Embryonic facial prominence (tissue), 1 donor: ENCODE results near the gene TGFBR3.

ENCODE experiments used
- DNase-seq: peaks from one replicate; pipeline ENCODE4 v3.0.0-alpha.2; 2016; ENCODE audit errors: extremely low spot score

TGFBR3 gene

GRCh38 chr1:91827459-91828321 lies 58.3 kb downstream of the TGFBR3 start:
- no peak for DNase-seq

- DNase-seq: no peak
Measured at GRCh38 chr1:91827087-91827458, 58.9 kb downstream of the TGFBR3 start.

GRCh38 chr1:91826649-91827048 lies 59.3 kb downstream of the TGFBR3 start:
- DNase-seq: no peak

- no peak for DNase-seq
Measured at GRCh38 chr1:91826248-91826647, 59.7 kb downstream of the TGFBR3 start.

GRCh38 chr1:91821126-91821868 lies 64.7 kb downstream of the TGFBR3 start:
- no peak for DNase-seq

DNA sequence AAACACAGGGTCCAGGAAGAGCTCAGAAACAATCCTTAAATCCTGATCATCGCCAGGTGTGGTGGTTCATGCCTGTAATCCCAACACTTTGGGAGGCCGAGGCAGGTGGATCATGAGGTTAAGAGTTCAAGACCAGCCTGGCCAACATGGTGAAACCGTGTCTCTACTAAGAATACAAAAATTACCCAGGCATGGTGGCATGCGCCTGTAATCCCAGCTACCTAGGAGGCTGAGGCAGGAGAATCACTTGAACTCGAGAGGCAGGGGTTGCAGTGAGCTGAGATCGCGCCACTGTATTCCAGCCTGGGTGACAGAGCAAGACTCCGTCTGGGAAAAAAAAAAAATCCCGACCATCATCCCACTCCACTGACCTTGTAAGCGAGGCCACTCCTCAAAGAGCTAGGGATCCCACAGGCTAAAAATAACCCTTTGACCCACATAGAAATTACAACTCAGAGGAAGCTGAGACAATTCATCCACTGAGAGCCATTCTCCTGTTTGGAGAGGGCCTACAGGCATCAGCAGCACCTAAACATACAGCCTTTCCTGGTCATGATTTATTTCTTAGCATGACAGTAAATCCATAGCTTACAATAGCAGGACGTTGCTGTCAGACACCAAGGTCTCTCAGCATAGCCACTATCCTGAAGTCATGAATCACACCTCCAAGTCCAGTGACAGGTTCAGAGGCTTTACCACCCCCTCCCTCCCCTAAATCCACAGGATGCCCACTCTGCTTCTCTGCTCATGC lies 66.7 kb downstream of the TGFBR3 start:
- no peak for DNase-seq

DNA sequence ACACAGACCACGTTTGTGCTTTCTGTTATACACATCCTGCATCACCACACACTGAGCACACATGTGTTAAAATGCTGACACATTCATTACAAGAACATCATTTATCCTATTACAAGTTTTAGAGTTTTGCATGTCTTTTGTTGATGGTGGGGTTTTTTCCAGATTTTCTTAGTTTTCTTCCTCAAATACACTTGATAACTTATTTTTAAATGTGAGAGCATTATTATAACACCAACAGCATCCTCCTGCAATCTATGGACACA lies 67.3 kb downstream of the TGFBR3 start:
- no peak for DNase-seq

GRCh38 chr1:91817211-91817905 lies 68.6 kb downstream of the TGFBR3 start:
- no peak for DNase-seq

GRCh38 chr1:91816031-91816430 lies 69.9 kb downstream of the TGFBR3 start:
- DNase-seq: no peak

GRCh38 chr1:91814448-91814847 lies 71.5 kb downstream of the TGFBR3 start:
- DNase-seq: no peak

- no peak for DNase-seq
Measured at GRCh38 chr1:91813813-91814212, 72.1 kb downstream of the TGFBR3 start.

DNA sequence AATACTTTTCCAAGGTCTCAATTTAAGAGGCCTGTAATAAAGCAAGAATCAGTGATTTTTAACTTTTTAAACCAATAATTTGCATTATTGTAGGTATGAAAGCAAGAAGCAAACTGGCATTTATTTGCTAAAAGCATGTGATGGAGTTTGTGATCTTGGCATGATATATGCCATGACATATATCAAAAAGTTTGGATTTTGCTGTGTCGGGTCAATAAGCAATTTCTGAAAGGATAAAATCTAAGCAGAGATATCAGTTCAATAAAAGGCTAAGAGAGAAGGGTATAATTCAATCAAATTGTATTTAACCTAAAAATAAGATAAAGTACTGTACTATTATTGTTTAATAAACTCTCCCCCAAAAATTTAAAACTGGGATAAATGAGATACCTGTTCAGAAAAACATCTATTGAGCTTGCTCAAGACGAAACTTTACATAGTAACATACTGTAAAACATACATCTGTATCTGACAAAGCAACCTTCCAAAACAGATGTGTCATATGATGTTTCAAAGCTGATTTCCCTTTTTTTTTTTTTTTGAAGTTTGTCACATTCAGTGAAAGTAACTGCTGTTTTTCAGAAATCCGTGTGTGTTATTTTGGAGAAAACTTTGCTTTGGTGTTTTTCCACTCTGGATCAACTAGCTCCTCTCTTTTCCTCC lies 74.5 kb downstream of the TGFBR3 start:
- no peak for DNase-seq

- no peak for DNase-seq
Measured at GRCh38 chr1:91809317-91809716, 76.6 kb downstream of the TGFBR3 start.

- DNase-seq: no peak
Measured at GRCh38 chr1:91807921-91808620, 77.9 kb downstream of the TGFBR3 start.

DNA sequence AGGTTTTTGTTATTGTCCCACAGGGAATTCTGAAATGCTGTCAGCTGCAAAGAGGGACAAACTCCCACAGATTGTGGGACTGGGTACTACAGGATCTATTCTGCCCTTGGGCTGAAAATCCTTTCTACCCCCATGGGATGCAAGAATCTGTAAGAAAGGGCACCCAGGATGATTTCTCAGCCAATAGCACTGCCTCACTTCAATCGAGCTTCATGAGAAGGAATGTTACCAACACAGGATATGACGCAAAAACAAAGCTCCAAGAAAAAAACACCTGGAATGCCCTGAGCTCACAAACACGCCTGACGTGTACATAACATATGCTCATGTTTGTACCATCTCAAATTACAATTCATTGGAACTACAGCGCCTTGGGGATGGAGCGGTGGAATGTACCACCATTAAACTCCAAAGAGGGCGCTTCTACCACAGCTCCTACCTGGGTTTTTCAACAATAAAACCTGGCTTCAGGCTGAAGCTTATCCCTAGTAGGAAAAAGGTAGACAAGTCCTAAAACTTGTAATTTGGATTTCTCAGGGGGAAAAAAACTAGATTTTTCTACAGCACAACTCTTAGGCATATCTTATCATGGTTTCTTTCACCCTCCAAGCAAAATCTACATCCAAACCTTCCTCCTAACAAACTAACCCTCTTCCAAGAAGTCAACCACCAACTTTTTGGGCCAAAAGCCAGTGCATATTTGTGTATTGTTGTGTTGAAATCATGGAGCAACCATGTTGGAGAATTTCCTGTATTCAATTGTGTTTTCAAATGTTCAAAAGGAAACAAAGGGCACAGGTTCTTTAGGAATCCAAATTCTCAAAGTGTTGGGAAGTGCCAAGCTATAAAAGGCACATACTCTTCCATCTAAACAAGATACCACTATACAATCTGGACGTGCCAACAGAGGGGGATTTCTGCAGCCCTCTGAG lies 78.9 kb downstream of the TGFBR3 start:
- peak; percentile 52 for DNase-seq

GRCh38 chr1:91806181-91806768 lies 79.7 kb downstream of the TGFBR3 start:
- DNase-seq: peak; percentile 58

DNA sequence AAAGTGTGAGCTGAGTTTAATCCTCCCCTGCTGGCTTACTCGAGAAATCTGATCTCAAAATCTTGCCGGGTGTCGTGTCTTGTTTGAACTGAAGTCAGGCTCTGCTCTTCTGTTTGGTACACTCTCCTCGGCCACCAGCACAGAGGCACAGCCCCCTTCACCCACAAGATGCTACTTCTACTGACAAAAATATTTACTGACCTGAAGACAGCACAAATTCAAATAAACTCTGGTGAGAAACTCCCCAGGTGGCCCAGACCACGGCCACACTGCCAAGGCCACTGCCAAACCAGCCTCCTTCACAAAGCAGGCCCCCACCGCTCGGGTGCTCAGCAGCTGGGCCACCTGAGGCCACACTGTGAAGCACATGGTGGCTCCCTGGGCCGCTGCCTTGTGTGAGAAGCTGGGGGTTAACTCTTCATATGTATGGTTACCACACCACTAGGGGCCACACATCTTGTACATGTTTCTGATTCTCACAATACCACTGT lies 80.6 kb downstream of the TGFBR3 start:
- no peak for DNase-seq

DNA sequence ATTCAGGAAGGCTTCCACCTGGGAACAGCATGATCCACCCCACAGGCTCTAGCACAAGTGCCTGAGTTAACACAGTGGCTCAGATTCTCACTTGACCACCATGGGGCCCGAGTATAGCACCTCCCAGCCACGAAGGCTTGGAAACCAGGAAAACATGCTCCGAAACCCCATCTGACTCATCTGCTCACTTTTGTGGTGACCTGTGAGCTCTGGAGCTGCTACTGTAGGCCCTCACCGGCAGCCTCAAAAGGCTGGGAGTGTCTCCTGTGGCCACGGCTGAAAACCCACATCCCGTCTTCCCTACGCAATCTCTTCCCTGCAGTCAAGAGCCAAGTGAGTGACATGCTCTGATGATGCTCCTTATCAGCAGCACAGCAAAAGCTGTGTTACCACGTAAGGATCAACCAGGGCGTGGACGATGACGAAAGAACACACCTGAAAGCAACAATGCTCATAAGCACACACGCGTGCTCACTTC lies 81.4 kb downstream of the TGFBR3 start:
- DNase-seq: no peak
